Posterior vena cava (tissue), 2 donors: ENCODE measurements around the gene EFNA1. TPM values are rescaled to one million over a fixed set of nuclear protein-coding genes. Genes with fewer than 3 reads are reported as not detected.
"Not testable (repeated sequence)": the region's sequence is repeated elsewhere in the genome, so short reads cannot be mapped to it uniquely, and the experiment has no call there.

Experiments
- DNase-seq: peaks from one replicate; pipeline ENCODE4 v3.0.0-alpha.2; 2020; ENCODE audit warnings: low spot score
- intact Hi-C, 2 donors: fragments of 100-400 bp; cut with DNase I; formaldehyde crosslinking; loops; one replicate each; pipeline versions ENCODE4 v1.14.1 to v1.14.2; 2022 to 2023
- total RNA-seq, 2 donors: library from RNA; stranded (reverse); fragmentation: NEBNext Ultra II Directional; extraction: Animal tissue kit (Norgen Biotek cat#: 25700); gene quantifications; one replicate each; pipeline ENCODE4 v1.2.1, GENCODE V29; 2021
- donor health status: DM: yes; HTN: yes; CAD: no.
- donor health status: DM: yes; HTN: yes; CAD: no.

EFNA1 gene
- total RNA-seq, 2 donors from 2014 or later = 12.6 to 13.2 TPM

DNA sequence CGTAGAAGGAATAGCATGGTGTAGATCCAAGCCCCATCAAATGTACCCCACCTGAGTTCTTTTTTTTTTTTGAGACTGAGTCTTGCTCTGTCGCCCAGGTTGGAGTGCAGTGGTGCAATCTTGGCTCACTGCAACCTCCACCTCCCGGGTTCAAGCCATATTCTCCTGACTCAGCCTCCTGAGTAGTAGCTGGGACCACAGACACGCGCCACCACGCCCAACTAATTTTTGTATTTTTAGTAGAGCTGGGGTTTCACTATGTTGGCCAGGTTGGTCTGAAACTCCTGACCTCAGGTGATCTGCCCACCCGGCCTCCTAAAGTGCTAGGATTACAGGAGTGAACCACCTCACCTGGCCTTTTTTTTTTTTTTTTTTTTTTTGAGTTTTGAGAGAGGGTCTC, 9.6 kb upstream of the EFNA1 start:
- intact Hi-C loops = not testable (repeated sequence)

DNA sequence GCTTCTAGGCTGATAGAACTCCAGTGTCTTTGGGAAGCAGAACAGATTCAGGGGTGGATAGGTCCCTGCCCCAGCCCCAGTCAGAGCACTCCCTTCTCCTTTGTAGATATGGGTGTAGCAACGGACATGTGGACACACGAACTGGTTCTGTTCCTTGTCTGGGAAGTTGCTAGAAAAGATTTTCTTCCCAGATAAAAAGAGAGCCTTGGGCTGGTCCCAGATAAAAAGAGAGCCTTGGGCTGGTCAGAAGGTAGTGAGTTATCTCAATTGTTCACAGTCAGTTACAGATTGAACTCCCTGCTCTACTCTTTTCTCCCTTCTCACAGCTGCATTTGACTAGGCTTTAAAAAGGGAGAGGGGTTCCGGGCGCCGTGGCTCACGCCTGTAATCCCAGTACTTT, 7.4 kb upstream of the EFNA1 start:
- no peak for DNase-seq
- intact Hi-C loops = no loop called here

More for the DNA sequence above, 9.6 kb upstream of the EFNA1 start:
- DNase-seq = not testable (repeated sequence)

DNA sequence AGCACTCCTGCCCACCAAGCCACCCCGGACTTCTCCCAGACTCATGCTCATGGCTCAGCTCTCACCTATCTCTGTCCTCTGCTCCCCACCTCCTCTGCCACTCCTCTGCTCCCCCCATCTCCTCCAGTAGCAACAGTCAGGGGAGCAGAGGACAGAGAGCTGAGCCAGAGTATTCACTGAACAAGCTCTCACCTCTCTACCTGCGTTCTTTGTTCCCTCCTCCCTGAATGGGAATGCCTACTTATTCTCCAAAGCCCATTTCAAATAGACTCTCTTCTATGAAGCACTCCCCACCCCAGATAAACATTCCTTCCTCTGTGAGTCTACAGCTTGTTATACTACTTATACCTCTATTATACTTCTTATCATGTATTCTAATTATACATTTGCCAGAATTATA, 6.4 kb upstream of the EFNA1 start:
- intact Hi-C loops = no loop called here
- no peak for DNase-seq

DNA sequence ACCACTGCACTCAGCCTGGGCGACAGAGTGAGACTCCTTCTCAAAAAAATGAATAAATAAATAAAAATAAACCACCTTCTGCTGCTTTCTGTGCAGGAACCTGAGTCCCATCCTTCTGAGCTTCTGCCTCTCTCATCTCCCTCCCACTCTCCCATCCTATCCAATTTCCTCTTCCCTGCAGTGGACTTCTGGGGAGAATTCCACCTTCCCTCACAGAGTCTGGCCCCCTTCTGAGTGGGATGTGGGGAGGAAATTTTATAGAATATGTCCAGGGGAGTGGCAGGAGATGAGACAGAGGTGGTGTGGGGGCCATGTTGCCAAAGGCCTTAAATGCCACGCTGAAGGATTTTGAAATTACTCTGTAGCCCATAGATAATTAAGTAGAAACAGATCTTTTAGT, 5.4 kb upstream of the EFNA1 start:
- intact Hi-C loops = no loop called here
- no peak for DNase-seq

DNA sequence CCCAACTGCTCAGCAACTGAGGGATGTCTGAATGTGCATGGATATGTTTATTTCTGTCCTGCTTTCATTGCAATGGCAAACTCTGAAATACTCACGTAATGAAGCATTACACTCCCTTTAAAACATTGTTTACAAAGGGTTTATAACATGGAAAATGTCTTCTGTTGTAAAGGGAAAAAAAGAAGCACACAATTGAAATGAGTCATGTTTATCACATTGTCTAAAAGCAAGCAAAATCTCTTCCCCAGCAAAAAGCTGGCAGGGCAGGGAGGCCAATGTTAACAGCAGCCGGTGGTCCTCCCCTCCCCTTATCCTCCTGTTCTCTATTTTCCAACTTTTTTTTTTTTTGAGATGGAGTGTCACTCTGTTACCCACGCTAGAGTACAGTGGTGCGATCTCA, 3.9 kb upstream of the EFNA1 start:
- intact Hi-C loops = no loop called here
- no peak for DNase-seq

DNA sequence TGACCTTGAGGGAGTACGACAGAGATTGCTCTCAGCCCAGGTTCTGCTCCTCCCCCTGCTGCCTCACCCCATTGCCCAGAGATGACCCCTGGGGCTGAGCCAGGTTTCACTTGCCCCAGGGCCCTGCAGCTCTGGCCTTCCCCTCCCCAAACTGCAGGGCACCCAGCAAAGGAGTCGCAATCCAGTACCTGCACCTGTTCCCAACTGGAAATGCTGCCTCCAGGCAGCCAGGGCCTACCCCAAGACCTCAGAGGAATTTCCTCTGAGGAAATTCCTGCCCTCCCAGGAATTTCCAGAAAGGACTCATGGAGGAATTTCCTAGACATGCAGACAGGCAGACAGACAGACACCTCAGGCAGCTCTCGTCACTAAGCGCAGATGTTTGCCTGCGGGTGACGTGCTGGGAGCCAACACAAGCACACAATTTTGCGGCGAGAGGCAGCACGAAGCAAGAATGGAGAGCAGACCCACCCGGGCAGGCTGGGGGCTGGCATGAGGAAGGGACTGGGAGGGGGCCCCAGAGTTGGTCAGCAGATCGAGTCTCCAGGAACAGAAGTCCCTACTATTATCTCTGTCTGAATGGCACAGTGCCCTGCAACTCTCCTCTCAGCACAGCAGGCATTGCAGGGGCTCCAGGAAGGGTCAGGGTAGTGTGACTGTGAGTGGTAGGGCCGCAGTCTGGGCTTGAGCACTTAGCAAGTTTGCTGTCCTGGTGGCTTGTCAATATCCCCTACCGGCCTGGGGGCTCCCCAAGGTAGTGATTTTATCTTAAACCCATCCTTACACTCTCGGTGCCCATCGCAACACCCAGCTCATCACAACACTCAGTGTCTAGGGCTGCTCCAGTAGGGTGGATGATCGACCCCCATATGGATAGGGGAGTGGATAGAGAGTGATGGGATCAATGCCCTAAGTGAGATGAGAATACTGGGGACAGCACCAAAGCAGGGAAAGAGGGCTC, 2.9 kb upstream of the EFNA1 start:
- intact Hi-C loops = loop anchor here in 1 of 2 donors (5.0 kb wide), 1 partner anchor 32 kb away; no protein-coding TSS in a partner anchor
- no peak for DNase-seq

DNA sequence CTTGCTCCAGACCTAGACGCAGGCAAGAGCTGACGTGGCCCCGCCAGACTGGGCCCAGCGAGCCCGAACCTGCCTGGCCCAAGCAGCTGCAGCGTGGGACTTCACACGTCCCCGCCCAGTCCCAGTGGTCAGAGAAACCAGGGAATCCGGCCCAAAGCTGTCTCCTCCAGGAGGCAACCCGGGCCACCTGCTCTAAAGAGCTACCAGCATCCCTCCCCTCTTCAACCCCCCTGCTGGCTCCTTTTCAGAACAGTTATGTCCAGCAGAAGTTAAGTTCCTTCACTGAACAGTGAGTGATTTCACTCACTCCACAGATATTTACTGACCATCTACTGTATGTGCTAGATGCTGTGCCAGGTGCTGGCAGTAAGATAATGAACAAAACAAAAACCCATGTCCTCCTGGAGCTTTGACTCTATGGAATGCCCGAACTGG, 2.1 kb upstream of the EFNA1 start:
- intact Hi-C loops = loop anchor here in 1 of 2 donors (5.0 kb wide), 1 partner anchor 33 kb away; no protein-coding TSS in a partner anchor
- DNase-seq = no peak

DNA sequence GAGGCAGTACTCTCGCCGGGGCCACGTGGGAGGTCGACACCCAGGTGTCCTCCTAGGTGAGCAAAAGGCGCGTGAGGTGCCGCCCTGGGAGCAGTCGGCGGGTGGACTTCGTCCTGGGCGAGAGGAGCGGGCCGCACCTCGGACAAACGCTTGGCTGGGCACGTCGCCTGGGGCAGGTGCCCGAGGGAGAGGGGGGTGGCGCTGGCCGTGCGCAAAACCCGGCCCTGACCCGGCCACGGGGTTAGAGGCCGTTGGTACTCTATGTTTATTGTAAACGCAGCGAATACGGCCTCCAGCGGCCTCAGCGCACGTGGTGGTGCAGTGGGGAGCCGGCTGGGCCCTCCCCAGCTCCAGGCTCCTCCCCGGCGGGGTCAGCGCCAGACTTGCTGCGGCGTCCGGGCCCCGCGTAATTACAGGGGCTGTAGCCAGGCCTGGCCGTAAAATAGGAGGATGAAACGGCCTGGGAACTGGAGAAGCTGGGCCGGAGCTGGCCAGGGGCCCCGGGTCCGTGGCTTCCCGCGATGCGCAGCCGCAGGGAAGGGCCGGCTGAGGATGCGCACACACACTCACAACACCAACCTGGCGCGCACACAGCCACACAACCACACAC, 1.6 kb upstream of the EFNA1 start:
- DNase-seq = peak; percentile 86
- intact Hi-C loops = loop anchor here in 1 of 2 donors (5.0 kb wide), 1 partner anchor 34 kb away; no protein-coding TSS in a partner anchor

DNA sequence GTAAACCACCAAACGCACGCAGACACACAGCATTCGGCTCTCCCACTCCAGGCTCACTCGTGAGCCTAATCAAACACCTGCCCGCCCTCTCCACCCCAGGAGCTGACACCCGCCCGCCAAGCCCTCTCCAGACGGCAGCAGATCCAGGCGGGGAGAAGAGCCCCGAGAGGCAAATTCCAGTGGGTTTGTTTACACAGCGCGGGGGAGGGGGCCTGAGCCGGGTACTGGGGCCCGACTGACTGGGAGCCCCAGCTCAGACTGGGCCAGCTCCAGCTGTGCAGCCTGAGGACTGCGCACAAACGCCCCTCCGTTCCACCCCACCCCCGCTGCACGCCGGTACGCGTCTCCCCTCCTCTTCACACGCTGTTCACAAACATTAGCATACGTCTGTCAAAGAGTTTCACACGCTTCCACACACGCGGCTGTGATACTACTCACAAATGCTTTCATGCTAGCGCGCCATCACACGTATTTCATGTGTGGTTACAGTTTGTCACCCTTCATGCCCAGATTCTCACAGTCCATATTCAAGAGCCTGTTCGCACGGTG, 1.0 kb upstream of the EFNA1 start:
- intact Hi-C loops = loop anchor here in 1 of 2 donors (5.0 kb wide), 1 partner anchor 34 kb away; no protein-coding TSS in a partner anchor
- DNase-seq = no peak

DNA sequence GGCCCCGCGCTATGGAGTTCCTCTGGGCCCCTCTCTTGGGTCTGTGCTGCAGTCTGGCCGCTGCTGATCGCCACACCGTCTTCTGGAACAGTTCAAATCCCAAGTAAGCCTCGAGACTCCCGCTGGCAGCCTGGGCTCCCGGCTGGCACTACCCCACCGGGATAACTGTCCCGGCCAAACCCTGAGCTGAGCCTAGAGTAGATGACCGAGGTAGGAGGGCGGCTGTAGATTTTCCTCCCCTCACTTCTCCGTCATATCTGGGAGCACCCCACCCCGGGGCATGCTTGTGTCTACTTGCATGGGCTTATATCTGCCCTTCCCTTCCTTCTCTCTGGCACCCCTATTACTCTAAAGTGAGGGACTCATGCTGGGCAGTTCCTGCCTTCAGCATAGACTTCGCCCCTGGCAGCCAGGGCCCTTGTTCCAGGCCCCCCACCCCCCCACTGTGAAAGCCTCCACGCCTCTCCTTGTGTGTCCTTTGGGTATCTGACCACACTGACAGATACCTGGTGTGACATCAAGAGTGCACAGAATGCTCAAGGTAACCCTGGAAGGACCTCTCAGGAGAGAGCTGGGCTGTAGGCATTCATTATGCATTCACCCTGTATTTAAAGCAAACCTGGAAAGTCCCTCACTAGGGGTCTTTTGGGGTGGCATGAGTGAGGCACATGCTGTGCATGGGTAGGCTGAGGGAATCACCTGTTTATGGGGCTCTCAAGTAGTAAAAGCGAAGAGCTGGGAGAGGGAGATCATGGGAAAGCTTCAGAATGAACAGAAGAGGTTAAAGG, 485 bp downstream of the EFNA1 start:
- intact Hi-C loops = loop anchor here (1.0 to 5.0 kb wide), 2 partner anchors 36 kb away; no protein-coding TSS in a partner anchor
- DNase-seq = no peak

DNA sequence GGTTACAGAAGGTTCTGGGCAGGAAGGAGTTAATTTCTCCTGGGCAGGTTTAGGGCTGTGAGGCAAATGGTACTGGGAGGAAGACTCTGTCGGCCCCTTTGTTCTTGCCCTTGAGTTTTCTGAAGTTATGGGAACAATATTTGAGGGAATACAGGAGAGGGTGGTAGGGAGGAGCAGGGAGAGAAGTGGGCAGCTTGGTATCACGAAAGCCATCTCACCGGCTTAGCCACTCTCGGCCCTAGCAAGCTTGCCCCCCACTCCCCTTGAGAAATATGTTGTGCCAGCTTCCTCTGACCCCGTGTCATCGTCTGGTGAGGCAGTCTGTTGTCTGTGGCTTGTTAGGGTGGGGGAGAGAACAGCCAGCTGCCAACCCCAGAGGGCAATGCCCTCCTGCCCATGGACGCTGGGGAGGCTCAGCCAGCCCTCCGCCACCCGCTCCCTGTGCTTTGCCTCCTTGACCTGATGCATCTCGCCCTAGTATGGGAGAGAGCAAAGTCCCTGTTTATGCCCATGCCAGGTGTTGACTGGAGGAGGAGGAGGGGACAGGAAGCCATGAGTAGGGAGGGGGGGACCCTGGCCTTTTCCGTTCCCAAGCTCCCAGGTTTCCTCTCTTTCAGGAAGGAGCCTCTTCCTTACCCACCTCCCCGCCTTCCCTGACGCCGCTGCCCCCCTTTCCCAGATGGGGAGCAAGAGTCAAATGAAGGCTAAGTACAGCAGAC, 1.2 kb downstream of the EFNA1 start:
- no peak for DNase-seq

DNA sequence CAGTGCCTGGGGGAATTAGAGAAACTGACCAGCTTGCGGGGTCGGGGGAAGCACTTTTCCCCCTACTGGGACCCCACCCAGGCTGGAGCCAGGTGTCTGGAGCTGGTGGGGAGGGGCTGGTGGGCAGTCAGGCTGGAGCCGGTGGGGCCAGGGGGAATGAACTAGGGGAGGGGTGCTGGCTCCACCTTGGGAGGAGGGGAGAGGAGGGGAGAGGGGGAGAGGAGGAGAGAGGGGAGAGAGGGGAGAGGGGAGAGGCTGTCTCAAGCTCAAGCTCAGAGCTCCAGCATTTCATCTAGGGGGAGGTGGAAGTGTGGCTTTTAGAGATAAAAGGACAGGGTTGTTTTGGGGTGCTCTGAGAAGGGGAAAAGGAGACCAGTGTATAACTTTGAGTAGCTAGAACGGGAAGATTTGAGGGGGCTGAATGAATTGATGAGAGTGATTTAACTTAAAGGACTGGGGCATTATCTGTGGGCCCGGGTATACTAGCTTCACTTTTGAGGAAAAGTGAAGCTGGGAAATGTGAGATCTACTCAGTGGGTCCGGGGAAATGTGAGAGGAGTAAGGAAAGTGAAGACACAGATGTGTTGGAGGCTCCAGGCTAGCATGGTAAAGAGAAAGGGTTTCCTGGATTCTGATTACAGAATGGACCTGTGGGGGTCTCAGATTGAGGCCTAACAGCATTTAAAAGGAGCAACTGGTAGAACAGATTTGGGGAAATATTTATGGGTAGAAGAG, 2.8 kb downstream of the EFNA1 start:
- intact Hi-C loops = no loop called here
- no peak for DNase-seq

More for the DNA sequence above, 1.2 kb downstream of the EFNA1 start:
- intact Hi-C loops = loop anchor here (1.0 to 5.0 kb wide), 2 partner anchors 37 kb away; no protein-coding TSS in a partner anchor

DNA sequence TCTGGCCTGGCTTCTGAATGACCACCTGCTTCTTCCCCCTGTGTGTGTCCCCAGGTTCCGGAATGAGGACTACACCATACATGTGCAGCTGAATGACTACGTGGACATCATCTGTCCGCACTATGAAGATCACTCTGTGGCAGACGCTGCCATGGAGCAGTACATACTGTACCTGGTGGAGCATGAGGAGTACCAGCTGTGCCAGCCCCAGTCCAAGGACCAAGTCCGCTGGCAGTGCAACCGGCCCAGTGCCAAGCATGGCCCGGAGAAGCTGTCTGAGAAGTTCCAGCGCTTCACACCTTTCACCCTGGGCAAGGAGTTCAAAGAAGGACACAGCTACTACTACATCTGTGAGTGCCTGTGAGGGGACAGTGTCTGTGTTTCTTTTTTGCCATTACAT, 3.6 kb downstream of the EFNA1 start:
- no peak for DNase-seq
- intact Hi-C loops = no loop called here

DNA sequence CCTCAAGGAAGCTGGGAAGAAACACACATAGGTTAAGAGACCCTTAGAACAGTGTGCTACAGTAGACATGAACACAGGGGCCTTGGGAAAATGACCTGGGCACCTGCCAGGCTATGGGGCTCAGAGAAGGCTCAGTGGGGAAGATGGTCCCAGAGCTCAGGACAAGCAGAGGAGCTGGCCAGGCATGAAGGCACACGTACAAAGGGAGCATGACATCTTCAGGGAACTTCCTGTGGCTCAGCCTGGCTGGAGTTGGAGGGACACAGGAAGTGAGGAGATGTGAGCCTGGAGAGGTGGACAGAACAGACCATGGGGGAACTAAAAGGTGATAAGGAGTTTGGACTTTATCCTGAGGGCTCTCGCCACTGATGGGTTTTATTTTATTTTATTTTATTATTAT, 4.2 kb downstream of the EFNA1 start:
- no peak for DNase-seq
- intact Hi-C loops = no loop called here

DNA sequence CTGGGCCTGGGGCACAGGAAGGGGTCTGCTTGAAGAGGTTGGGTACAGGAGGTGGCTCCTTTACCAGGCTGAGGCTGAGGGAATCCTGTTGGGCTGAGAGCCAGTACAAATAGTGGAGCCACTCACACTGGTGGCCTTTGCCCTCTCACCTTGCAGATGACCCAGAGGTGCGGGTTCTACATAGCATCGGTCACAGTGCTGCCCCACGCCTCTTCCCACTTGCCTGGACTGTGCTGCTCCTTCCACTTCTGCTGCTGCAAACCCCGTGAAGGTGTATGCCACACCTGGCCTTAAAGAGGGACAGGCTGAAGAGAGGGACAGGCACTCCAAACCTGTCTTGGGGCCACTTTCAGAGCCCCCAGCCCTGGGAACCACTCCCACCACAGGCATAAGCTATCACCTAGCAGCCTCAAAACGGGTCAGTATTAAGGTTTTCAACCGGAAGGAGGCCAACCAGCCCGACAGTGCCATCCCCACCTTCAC, 6.2 kb downstream of the EFNA1 start:
- intact Hi-C loops = no loop called here

DNA sequence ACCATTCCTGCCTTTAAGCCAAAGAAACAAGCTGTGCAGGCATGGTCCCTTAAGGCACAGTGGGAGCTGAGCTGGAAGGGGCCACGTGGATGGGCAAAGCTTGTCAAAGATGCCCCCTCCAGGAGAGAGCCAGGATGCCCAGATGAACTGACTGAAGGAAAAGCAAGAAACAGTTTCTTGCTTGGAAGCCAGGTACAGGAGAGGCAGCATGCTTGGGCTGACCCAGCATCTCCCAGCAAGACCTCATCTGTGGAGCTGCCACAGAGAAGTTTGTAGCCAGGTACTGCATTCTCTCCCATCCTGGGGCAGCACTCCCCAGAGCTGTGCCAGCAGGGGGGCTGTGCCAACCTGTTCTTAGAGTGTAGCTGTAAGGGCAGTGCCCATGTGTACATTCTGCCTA, 6.6 kb downstream of the EFNA1 start:
- DNase-seq = no peak
- intact Hi-C loops = no loop called here

More for the DNA sequence above, 6.2 kb downstream of the EFNA1 start:
- no peak for DNase-seq

DNA sequence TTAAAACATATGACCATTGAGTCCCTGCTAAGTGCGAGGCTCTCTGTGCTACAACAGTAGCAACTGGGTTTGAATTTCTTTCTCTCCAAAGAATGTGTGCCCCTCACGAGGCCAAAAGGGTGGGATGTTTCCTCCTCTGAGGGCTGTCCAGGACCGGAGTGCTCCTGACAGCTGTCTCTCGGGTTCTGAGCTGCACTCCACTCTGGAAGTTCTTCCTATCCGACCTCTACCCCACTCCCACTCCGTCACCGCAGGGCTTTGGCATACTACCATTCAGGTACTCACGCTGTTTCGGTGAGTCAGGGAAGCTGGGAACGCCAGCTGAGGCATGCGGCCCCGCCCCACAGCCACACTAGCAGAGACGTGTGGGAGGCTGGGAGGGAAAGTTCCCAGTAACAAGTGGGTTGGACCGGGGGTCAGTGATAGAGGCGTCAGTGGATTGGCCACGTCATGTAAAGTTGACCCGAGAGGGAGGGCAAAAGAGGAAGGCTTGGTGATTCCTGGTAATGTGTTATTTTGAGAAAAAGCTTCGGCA, 7.3 kb downstream of the EFNA1 start:
- peak; percentile 97 for DNase-seq
- intact Hi-C loops = no loop called here
